DMS53 (cell line): ENCODE measurements around the gene ADGRL1.
"Not testable (repeated sequence)": the region's sequence is repeated elsewhere in the genome, so short reads cannot be mapped to it uniquely, and the experiment has no call there.

ENCODE experiments used
- DNase-seq: peaks from one replicate; lab custom pipeline; 2025; lab: John Stamatoyannopoulos, UW

ADGRL1 gene

GRCh38 chr19:14161305-14161704, 44.7 kb downstream of the ADGRL1 start:
- DNase-seq, result no peak

- no peak for DNase-seq
These were observed 45.8 kb downstream of the ADGRL1 start for GRCh38 chr19:14160017-14160703.

GRCh38 chr19:14159059-14159458, 46.9 kb downstream of the ADGRL1 start:
- no peak for DNase-seq

- no peak for DNase-seq
These were observed 47.5 kb downstream of the ADGRL1 start for GRCh38 chr19:14158276-14159023.

- no peak for DNase-seq
These were observed 48.8 kb downstream of the ADGRL1 start for GRCh38 chr19:14156971-14157717.

- DNase-seq, result no peak
These were observed 49.8 kb downstream of the ADGRL1 start for GRCh38 chr19:14156122-14156521.

GRCh38 chr19:14155371-14155770, 50.6 kb downstream of the ADGRL1 start:
- no peak for DNase-seq

- no peak for DNase-seq
These were observed 53.3 kb downstream of the ADGRL1 start for GRCh38 chr19:14152713-14153112.

GRCh38 chr19:14150770-14151661, 55.0 kb downstream of the ADGRL1 start:
- no peak for DNase-seq

GRCh38 chr19:14150041-14150769, 55.8 kb downstream of the ADGRL1 start:
- DNase-seq, result no peak

- no peak for DNase-seq
These were observed 56.4 kb downstream of the ADGRL1 start for GRCh38 chr19:14149509-14149994.

GRCh38 chr19:14148751-14149410, 57.1 kb downstream of the ADGRL1 start:
- no peak for DNase-seq

- peak; percentile 80 for DNase-seq
These were observed 58.0 kb downstream of the ADGRL1 start for GRCh38 chr19:14147797-14148605.

- no peak for DNase-seq
These were observed 59.2 kb downstream of the ADGRL1 start for GRCh38 chr19:14146789-14147216.

- not testable (repeated sequence) for DNase-seq
These were observed 59.8 kb downstream of the ADGRL1 start for GRCh38 chr19:14146169-14146568.

- no peak for DNase-seq
These were observed 60.6 kb downstream of the ADGRL1 start for GRCh38 chr19:14145381-14145780.

- DNase-seq, result no peak
These were observed 63.4 kb downstream of the ADGRL1 start for GRCh38 chr19:14142262-14143190.

GRCh38 chr19:14141041-14141440, 64.9 kb downstream of the ADGRL1 start:
- no peak for DNase-seq
